ENCODE measurements around the gene HCRTR1.

- no peak for TF ChIP-seq POLR2AphosphoS5 (IDR thresholded peaks at IDR 0.05; ENCODE audit: insufficient read depth, low read depth, low read length)
- no peak for TF ChIP-seq POLR2A (IDR thresholded peaks at IDR 0.05; ENCODE audit: low read depth, low read length)
- TF ChIP-seq, protein P1, sequence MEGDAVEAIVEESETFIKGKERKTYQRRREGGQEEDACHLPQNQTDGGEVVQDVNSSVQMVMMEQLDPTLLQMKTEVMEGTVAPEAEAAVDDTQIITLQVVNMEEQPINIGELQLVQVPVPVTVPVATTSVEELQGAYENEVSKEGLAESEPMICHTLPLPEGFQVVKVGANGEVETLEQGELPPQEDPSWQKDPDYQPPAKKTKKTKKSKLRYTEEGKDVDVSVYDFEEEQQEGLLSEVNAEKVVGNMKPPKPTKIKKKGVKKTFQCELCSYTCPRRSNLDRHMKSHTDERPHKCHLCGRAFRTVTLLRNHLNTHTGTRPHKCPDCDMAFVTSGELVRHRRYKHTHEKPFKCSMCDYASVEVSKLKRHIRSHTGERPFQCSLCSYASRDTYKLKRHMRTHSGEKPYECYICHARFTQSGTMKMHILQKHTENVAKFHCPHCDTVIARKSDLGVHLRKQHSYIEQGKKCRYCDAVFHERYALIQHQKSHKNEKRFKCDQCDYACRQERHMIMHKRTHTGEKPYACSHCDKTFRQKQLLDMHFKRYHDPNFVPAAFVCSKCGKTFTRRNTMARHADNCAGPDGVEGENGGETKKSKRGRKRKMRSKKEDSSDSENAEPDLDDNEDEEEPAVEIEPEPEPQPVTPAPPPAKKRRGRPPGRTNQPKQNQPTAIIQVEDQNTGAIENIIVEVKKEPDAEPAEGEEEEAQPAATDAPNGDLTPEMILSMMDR (IDR thresholded peaks at IDR 0.05; ENCODE audit: extremely low read depth in 1 of 2, insufficient read depth in 1 of 2, low read depth in 1 of 2, low read length in 2 of 2), result no peak
- TF ChIP-seq EZH2 (IDR thresholded peaks at IDR 0.05; ENCODE audit: borderline replicate concordance, low read depth, low read length, severe bottlenecking), result no peak
- TF ChIP-seq MYC (IDR thresholded peaks at IDR 0.05; ENCODE audit: low read depth, low read length), result no peak
- TF ChIP-seq FOS (IDR thresholded peaks at IDR 0.05; ENCODE audit: borderline replicate concordance, insufficient read depth, low read length), result no peak
Measured at GRCh38 chr1:31571340-31572295, 45.9 kb upstream of the HCRTR1 start.

Measured in endothelial cell of umbilical vein (primary cell).